ENCODE data around the gene ZNF524.

Gene ZNF524

GRCh38 chr19:55637534-55637933, 37.4 kb downstream of the ZNF524 start:
- H3K4me3 ChIP-seq (ENCODE audit: low read length): no peak overlapping the region; the same call in 1 of the 2 replicates
- no peaks in the 10 kb centered on the region for H3K9me2 ChIP-seq (replicated peaks; ENCODE audit: control insufficient read depth, low read length)
- no peak for TF ChIP-seq EZH2phosphoT487 (IDR thresholded peaks at IDR 0.05; ENCODE audit: borderline replicate concordance, low read length)
- TF ChIP-seq, protein P1, sequence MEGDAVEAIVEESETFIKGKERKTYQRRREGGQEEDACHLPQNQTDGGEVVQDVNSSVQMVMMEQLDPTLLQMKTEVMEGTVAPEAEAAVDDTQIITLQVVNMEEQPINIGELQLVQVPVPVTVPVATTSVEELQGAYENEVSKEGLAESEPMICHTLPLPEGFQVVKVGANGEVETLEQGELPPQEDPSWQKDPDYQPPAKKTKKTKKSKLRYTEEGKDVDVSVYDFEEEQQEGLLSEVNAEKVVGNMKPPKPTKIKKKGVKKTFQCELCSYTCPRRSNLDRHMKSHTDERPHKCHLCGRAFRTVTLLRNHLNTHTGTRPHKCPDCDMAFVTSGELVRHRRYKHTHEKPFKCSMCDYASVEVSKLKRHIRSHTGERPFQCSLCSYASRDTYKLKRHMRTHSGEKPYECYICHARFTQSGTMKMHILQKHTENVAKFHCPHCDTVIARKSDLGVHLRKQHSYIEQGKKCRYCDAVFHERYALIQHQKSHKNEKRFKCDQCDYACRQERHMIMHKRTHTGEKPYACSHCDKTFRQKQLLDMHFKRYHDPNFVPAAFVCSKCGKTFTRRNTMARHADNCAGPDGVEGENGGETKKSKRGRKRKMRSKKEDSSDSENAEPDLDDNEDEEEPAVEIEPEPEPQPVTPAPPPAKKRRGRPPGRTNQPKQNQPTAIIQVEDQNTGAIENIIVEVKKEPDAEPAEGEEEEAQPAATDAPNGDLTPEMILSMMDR (IDR thresholded peaks at IDR 0.05; ENCODE audit: low read depth, low read length, poor library complexity, severe bottlenecking): no peak
- no peaks in the 10 kb centered on the region for H3K9me3 ChIP-seq (ENCODE audit: control insufficient read depth, insufficient read depth, low read length)
- peaks cover 66% of the 10 kb centered on the region for H3K79me2 ChIP-seq (ENCODE audit: control insufficient read depth, low read length)
- H3K27me3 ChIP-seq (ENCODE audit: control insufficient read depth, low read length): no peaks in the 10 kb centered on the region
- H3K36me3 ChIP-seq (ENCODE audit: control insufficient read depth, low read length): peaks cover 30% of the 10 kb centered on the region
- H3K4me2 ChIP-seq (ENCODE audit: low read length): no peak overlapping the region
- no peak overlapping the region for H3K27ac ChIP-seq (ENCODE audit: low read depth, low read length)
- H3F3A ChIP-seq (ENCODE audit: control insufficient read depth, insufficient read depth): peaks cover 27% of the 10 kb centered on the region
- H4K20me1 ChIP-seq (ENCODE audit: control insufficient read depth, insufficient read depth, low read depth, low read length): peaks cover 3% of the 10 kb centered on the region; the same call in 1 of the 2 replicates
- H3K4me1 ChIP-seq (ENCODE audit: control insufficient read depth, low read length): peaks cover 53% of the 10 kb centered on the region

DNA sequence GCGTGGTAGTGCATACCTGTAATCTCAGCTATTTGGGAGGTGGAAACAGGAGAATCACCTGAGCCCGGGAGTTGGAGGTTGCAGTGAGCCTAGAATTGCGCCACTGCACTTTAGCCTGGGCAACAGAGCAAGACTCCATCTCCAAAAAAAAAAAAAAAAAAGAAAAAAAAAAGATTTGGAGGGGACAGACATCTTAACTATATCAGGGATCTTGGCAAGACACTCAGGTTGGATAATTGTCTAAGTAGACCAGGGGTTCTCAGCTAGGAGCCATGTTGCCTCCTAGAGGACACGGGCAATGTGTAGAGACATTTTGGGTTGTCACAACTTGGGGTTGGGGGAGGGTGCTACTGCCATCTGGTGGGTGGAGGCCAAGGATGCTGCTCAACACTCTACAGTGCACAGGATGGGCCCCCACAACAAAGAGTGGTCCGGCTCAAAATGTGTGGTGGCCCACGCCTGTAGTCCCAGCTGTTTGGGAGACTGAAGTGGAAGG, 38.8 kb downstream of the ZNF524 start:
- no peaks in the 10 kb centered on the region for H3K9me3 ChIP-seq (ENCODE audit: control insufficient read depth, insufficient read depth, low read length)
- H4K20me1 ChIP-seq (ENCODE audit: control insufficient read depth, insufficient read depth, low read depth, low read length): peaks cover 3% of the 10 kb centered on the region; the same call in 1 of the 2 replicates
- H3K9me2 ChIP-seq (replicated peaks; ENCODE audit: control insufficient read depth, low read length): no peaks in the 10 kb centered on the region
- peak overlapping the region; percentile 87 for H3K4me2 ChIP-seq (ENCODE audit: low read length)
- peak overlapping the region; percentile 21; the same call in 1 of the 2 replicates for H3K4me3 ChIP-seq (ENCODE audit: low read length)
- peaks cover 57% of the 10 kb centered on the region for H3K4me1 ChIP-seq (ENCODE audit: control insufficient read depth, low read length)
- peaks cover 79% of the 10 kb centered on the region for H3K79me2 ChIP-seq (ENCODE audit: control insufficient read depth, low read length)
- H3K27me3 ChIP-seq (ENCODE audit: control insufficient read depth, low read length): no peaks in the 10 kb centered on the region
- TF ChIP-seq, protein P1 (IDR thresholded peaks at IDR 0.05; ENCODE audit: low read depth, low read length, poor library complexity, severe bottlenecking): peak; percentile 86
- TF ChIP-seq EZH2phosphoT487 (IDR thresholded peaks at IDR 0.05; ENCODE audit: borderline replicate concordance, low read length): no peak
- peaks cover 22% of the 10 kb centered on the region for H3F3A ChIP-seq (ENCODE audit: control insufficient read depth, insufficient read depth)
- H3K27ac ChIP-seq (ENCODE audit: low read depth, low read length): peak overlapping the region; percentile 99
- peaks cover 39% of the 10 kb centered on the region for H3K36me3 ChIP-seq (ENCODE audit: control insufficient read depth, low read length)

DNA sequence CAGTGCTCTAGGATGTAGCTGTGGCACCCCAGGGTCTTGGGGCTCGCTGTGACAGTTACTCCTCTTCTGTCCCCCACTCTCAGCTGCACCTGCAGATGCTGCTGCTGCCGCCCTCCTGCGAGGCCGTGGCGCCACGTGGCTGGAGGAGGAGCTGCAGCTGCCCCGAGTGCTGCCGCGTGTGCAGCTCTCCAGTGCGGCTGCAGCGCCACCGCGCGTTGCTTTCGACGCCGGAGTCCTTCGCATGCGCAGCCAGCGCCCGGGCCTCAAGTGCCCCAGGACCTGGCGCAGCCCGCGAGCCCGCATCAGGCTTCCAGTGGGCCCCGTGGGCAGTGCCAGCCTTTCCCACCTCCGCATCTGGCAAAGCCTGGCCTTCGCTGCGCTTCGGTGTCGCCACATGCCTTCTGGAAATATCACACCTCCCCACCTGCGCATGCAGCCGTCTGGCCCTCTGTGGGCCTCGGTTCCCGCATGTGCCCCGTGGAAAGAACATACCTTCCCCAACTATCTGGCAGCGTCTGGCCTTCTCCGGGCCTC, 40.0 kb downstream of the ZNF524 start:
- peaks cover 83% of the 10 kb centered on the region for H3K79me2 ChIP-seq (ENCODE audit: control insufficient read depth, low read length)
- H3K9me2 ChIP-seq (replicated peaks; ENCODE audit: control insufficient read depth, low read length): no peaks in the 10 kb centered on the region
- peak overlapping the region; percentile 99 for H3K27ac ChIP-seq (ENCODE audit: low read depth, low read length)
- TF ChIP-seq, protein P1 (IDR thresholded peaks at IDR 0.05; ENCODE audit: low read depth, low read length, poor library complexity, severe bottlenecking): peak; percentile 76
- TF ChIP-seq EZH2phosphoT487 (IDR thresholded peaks at IDR 0.05; ENCODE audit: borderline replicate concordance, low read length): no peak
- peaks cover 3% of the 10 kb centered on the region; the same call in 1 of the 2 replicates for H4K20me1 ChIP-seq (ENCODE audit: control insufficient read depth, insufficient read depth, low read depth, low read length)
- peak overlapping the region; percentile 87 for H3K4me2 ChIP-seq (ENCODE audit: low read length)
- peaks cover 59% of the 10 kb centered on the region for H3K4me1 ChIP-seq (ENCODE audit: control insufficient read depth, low read length)
- peaks cover 26% of the 10 kb centered on the region for H3F3A ChIP-seq (ENCODE audit: control insufficient read depth, insufficient read depth)
- H3K36me3 ChIP-seq (ENCODE audit: control insufficient read depth, low read length): peaks cover 48% of the 10 kb centered on the region
- H3K4me3 ChIP-seq (ENCODE audit: low read length): peak overlapping the region; percentile 95
- H3K9me3 ChIP-seq (ENCODE audit: control insufficient read depth, insufficient read depth, low read length): no peaks in the 10 kb centered on the region
- no peaks in the 10 kb centered on the region for H3K27me3 ChIP-seq (ENCODE audit: control insufficient read depth, low read length)
